GM20000 (cell line): Measurements from ENCODE around the gene METAP1D.
A peak's percentile ranks its signal among the peaks of the same experiment; 100 is the strongest.

Experiments used
- DNase-seq: peaks from one replicate; pipeline ENCODE4 v3.0.0; 2012; ENCODE audit warnings: low spot score
- TF ChIP-seq, protein P1 (sequence below): IDR thresholded peaks from 2 replicates; pipeline ENCODE4 v1.5.1; 2012; ENCODE audit warnings: mild to moderate bottlenecking, control low read depth; ENCODE audit errors: extremely low read depth, missing control alignments

METAP1D gene

DNA sequence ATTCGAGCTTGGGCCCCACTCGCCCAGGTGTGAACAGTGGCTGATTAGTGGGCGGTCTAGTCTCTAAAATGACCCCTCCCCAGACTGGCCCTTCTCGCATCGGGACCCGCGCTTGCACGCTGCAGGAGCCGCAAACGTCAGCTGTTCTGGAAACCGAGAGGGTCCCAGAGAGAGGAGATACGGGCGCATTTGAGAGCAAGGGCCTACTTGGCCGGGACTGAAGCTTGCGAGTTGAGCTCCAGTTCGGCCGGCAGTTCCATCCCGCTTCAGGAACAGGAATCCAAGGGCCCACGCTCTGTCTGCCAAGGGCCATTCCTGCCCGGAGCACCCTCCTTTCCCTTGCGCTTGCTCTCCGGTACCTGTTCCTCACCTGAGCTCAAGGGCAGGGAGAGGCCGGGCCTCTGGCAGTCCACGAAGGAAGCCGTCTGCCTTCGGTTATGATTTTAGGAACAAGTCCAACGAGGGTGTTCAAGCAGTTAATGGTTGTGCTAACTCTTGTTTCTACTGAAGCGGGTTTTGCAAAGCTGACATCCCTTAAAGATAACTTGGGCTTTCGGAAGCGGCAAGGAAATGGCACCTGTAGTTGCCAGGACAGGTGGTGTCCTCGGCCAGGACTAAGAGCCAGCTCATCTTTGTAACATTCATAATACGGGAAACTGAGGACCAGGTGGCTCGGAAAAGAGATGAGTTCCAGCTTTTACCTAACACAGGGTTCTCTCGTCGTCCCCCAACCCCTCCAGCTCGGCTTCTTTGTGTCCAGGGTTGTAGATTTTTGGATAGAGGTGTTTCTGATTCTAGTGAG is 81.7 kb downstream of the METAP1D start:
- TF ChIP-seq, protein P1, sequence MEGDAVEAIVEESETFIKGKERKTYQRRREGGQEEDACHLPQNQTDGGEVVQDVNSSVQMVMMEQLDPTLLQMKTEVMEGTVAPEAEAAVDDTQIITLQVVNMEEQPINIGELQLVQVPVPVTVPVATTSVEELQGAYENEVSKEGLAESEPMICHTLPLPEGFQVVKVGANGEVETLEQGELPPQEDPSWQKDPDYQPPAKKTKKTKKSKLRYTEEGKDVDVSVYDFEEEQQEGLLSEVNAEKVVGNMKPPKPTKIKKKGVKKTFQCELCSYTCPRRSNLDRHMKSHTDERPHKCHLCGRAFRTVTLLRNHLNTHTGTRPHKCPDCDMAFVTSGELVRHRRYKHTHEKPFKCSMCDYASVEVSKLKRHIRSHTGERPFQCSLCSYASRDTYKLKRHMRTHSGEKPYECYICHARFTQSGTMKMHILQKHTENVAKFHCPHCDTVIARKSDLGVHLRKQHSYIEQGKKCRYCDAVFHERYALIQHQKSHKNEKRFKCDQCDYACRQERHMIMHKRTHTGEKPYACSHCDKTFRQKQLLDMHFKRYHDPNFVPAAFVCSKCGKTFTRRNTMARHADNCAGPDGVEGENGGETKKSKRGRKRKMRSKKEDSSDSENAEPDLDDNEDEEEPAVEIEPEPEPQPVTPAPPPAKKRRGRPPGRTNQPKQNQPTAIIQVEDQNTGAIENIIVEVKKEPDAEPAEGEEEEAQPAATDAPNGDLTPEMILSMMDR, result no peak
- DNase-seq, result peak; percentile 10

DNA sequence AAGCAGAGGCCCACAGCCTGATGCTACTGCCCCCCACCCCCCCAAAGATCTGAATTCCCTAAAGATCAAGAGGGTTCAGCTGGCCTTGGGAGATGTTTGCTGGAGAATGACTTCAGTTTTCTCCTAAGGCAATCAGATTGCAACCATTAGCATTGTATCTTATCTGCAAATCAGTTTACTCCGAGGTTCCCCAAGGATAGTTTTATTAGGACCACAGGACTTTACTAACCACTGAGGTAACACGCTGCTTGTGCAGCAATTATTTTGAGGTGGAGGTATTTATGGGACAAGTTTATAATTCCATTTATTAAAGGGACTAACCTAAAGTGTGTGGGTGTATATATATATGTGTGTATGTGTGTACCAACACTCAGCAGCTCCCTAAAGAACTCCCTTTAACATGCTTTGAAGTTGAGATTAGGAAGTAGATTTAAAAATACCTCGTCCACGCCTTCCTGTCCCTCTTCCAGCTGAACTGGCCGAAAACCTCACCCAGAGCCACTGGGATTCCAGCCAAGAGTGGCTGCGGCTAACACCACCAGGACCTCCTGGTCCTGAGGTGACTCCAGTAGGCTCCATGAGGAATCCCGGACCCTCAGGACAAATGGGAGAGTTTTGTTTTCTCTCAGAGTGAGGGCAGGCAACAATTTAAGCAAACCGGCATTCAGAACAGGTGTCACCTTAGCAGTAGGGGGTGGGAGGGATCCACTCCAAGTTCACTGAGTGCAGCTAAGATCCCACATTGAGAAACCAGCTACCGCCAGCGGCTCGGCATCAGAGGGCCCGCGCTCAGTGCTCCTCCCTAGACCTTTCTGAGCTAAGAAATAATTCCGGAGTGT is 82.6 kb downstream of the METAP1D start:
- DNase-seq, result peak; percentile 26
- TF ChIP-seq, protein P1, result no peak

DNA sequence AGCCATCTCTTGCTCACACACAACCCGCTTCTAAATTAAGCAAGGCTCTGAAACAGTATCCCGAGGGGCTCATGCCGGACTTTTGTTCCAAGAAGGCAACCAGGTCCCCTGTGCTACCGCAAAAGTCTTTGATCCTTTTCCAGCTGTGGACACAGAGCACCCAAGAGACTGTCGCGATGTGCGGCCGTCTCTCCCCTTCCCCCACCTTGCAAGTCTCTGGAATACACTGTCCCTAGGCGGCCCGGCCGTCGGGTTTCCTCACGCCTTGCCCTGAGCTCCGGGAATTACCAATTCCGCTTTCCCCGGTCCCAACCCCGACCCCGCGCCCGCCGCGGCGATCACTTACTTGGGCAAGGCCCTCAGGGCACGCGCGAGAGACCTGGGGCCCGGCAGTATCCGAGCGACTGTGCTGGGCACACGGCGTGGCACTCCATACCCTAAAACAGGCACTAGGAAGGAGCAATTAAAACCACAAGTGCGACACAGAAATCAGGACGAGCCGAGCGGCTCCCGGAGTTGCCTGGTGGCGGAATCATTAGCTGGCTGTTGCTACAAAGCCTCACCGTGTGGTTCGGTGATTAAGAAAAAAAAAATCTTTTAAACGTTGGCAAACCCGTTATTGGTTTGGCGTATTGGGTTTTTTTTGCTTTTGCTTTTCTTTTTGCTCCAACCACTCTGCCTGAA is 83.3 kb downstream of the METAP1D start:
- TF ChIP-seq, protein P1, result no peak
- DNase-seq, result peak; percentile 11

- TF ChIP-seq, protein P1, result no peak
- DNase-seq, result peak; percentile 17
Observed at GRCh38 chr2:172083628-172084394, 84.1 kb downstream of the METAP1D start.

GRCh38 chr2:172084395-172084644 is 84.6 kb downstream of the METAP1D start:
- TF ChIP-seq, protein P1, result no peak
- peak; percentile 23 for DNase-seq

- TF ChIP-seq, protein P1, result no peak
Observed at GRCh38 chr2:172084645-172085459, 85.1 kb downstream of the METAP1D start.

More at GRCh38 chr2:172084645-172085459, 85.1 kb downstream of the METAP1D start:
- DNase-seq, result peak; percentile 90
